ENCODE data around the gene SMIM31.

SMIM31 gene

GRCh38 chr4:164789047-164789446 is 35.1 kb downstream of the SMIM31 start:
- no peak for DNase-seq

DNA sequence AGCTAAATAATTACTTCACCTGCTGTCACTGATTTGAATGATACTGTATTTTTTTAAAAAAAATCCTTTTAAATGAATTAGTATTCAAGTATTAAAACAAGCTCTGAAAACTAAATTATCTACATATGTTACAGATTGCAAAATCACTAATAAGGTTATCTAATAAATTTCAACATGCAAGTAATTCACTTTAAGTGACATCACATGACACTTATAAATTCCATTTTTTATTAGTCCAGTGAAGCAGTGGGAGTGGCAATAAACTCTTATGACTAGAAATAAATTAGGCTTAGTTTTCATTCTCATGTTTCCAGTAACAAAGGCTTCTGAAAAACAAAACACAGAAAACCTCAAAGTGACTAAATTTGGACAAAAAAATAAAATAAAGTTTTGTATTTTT is 36.3 kb downstream of the SMIM31 start:
- DNase-seq, result no peak

DNA sequence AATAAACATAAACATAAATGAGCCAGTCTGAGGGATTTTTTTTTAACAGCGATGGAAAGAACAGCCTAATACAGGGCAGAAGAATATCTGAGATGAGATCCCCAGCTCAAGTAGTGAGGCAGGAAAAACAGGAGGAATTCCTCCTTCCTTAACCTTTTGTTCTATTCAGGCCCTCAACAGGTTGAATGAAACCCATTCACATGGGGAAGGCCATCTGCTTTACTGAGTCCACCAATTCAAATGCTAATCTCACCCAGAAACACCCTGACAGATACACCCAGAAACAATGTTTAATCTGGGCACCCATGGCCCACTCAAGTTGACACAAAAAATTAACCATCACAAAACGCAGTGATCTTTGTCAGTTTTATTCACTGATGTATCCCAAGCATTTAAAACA is 45.5 kb downstream of the SMIM31 start:
- DNase-seq, result no peak

GRCh38 chr4:164800786-164801185 is 46.9 kb downstream of the SMIM31 start:
- no peak for DNase-seq

GRCh38 chr4:164802301-164802901 is 48.5 kb downstream of the SMIM31 start:
- no peak for DNase-seq

DNA sequence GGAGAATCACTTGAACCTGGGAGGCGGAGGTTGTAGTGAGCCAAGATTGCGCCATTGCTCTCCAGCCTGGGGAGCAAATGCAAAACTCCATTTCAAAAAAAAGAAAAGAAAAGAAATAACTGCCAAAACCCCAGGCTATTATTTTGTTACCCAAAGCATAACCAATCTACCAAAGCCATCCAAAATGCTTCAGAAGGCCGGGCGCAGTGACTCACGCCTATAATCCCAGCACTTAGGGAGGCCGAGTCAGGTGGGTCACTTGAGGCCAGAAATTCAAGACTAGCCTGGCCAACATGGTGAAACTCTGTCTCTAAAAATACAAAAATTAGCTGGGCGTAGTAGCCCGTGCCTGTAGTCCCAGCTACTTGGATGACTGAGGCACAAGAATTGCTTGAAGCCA is 49.8 kb downstream of the SMIM31 start:
- no peak for DNase-seq

DNA sequence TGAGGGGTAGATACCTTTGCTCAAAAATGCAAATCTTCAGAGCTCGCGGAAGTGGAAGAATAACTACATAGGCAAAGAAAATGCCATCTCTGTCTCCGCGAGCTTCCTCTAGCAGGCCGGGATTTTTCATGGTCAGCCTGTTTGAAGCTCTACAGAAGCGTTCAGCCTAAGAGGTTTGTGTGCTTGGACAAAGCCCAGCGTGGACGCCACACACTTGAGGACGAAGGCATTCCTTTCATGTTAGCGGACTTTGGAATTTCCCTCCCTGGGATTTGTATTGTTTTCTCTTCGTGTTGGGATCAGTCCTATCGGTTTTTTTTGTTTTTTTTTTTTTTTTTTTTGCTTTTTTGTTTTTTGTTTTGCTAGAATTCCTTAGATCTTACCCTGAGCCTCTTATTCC is 53.7 kb downstream of the SMIM31 start:
- DNase-seq, result no peak

- DNase-seq, result no peak
Measured at GRCh38 chr4:164813554-164813953, 59.6 kb downstream of the SMIM31 start.

GRCh38 chr4:164815711-164816110 is 61.8 kb downstream of the SMIM31 start:
- DNase-seq, result no peak

DNA sequence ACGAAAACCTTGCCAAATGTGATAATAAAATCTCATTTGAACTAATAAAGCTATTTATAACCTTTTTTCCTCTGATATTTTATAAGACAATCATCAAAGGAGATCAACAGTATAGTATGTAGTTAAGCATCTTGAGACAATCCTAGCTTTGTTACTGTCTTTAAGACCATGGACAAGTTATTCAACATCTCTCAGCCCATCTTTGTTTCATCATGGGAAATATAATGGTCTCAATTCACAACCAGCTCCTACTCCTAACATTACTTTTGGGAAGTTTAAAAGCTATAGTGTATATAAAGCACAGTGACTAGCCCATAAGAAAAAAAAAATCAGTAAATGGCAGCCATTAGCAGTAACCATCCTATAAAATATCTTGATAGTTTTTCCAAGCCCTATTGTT is 65.4 kb downstream of the SMIM31 start:
- DNase-seq, result no peak

DNA sequence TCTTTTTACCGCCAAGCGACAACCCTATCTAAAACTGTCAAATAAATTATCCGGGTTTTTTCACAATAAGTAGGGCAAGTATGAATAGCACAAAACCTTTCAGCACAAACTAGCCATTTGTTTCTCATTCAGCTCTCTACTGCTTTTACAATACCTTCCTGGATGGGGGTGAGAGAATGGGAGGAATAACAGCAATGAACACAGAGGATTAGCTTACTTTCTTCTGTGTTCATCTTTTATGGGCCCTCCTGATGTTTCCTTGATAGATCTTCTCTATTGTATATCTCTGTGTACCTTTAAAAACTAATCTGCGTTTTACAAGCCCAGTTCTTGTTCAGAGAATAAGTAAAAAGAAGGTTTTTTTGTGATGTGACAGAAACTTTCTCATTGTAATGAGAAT is 67.8 kb downstream of the SMIM31 start:
- DNase-seq, result no peak

- DNase-seq, result no peak
Measured at GRCh38 chr4:164824581-164824980, 70.7 kb downstream of the SMIM31 start.

DNA sequence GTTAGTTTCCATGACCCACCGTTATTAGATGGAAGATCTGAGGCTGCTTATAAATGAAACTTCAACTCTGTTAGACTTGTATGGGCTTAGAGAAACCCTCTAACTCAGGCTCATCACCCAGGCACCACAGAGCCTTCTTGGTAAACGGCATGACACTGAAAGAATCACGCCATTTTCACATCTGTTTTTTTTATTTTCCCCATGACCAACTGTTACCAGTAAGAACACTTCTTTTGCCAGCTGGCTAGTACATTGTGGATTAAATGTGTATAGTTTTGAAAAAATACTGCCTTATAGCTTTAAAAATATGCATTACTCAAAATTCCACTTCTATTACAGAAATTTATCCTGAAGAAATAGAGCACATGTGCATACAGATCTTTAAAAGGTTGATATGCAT is 75.0 kb downstream of the SMIM31 start:
- DNase-seq, result no peak

GRCh38 chr4:164846566-164846965 is 92.6 kb downstream of the SMIM31 start:
- DNase-seq, result no peak

GRCh38 chr4:164847016-164847415 is 93.1 kb downstream of the SMIM31 start:
- DNase-seq, result no peak

GRCh38 chr4:164847967-164848649 is 94.2 kb downstream of the SMIM31 start:
- no peak for DNase-seq

Measured in NCI-H82 (cell line).